ENCODE measurements around the gene SPATS2. TPM values are rescaled to one million over a fixed set of nuclear protein-coding genes. Genes with fewer than 3 reads are reported as not detected.

SPATS2 gene
- total RNA-seq, 1 experiment from 2014 or later: 74.2 TPM

GRCh38 chr12:49542592-49543160 lies 175.4 kb downstream of the SPATS2 start:
- no TSS peak for BruUV-seq (replicated peaks)
- Histone ChIP-seq H3K27ac (ENCODE audit: low read depth, low read length) (no peak overlapping the region), H2AFZ (ENCODE audit: low read depth, low read length, poor library complexity, severe bottlenecking) (no peak overlapping the region), H3K27me3 (ENCODE audit: insufficient read depth, low read length) (no peaks in the 10 kb centered on the region), H3K9me2 (ENCODE audit: insufficient read depth) (no peaks in the 10 kb centered on the region), H3K4me2 (ENCODE audit: low read length) (no peak overlapping the region), H3K9ac (ENCODE audit: low read length) (no peak overlapping the region), H3K9me3 (ENCODE audit: control insufficient read depth in 1 of 2, insufficient read depth in 1 of 2, low read depth in 1 of 2, low read length in 2 of 2) (no peaks in the 10 kb centered on the region), H3K4me1 (ENCODE audit: control insufficient read depth in 1 of 2, insufficient read depth in 2 of 2, low read length in 2 of 2) (peaks cover 16 to 27% of the 10 kb centered on the region in 2 experiments), H3K4me3 (replicated peaks in 1 of 2; ENCODE audit: low read depth in 1 of 2, low read length in 2 of 2) (no peak overlapping the region), H3K79me2 (ENCODE audit: insufficient read depth, low read length) (peaks cover 16% of the 10 kb centered on the region), H3K36me3 (ENCODE audit: control insufficient read depth in 1 of 2, insufficient read depth in 2 of 2, low read length in 2 of 2) (peaks cover 0 to 7% of the 10 kb centered on the region in 2 experiments; a peak in 2 of 4 replicates), H4K20me1 (ENCODE audit: insufficient read depth) (no peaks in the 10 kb centered on the region)
- ATAC-seq: no peak
- ChIA-PET CTCF (no interaction called here), RAD21 (ENCODE audit: low non-redundant PET in 1 of 2, low total read pairs in 2 of 2, uncharacterized antibody in 2 of 2, unreplicated experiment in 2 of 2) (no interaction called here), POLR2A (no interaction called here)
- no peak for DNase-seq (ENCODE audit: low read depth, low spot score)
- intact Hi-C loops (cut with micrococcal nuclease): no loop called here
- TF ChIP-seq ZBTB33 (IDR thresholded peaks at IDR 0.05; ENCODE audit: extremely low read depth, insufficient replicate concordance, low read length) (no peak), SRF (IDR thresholded peaks at IDR 0.05; ENCODE audit: low read depth) (no peak), ZFX (IDR thresholded peaks at IDR 0.05) (no peak), TCF7L2 (IDR thresholded peaks at IDR 0.05; ENCODE audit: borderline replicate concordance, extremely low read depth, insufficient read depth, insufficient read length) (no peak), YY1 (IDR thresholded peaks at IDR 0.05; ENCODE audit: extremely low read depth, insufficient replicate concordance, low read depth, low read length) (no peak), POLR2A (IDR thresholded peaks at IDR 0.05; ENCODE audit: borderline replicate concordance, extremely low read depth, insufficient read depth, insufficient read length) (no peak), JUND (IDR thresholded peaks at IDR 0.05) (no peak), EZH2phosphoT487 (IDR thresholded peaks at IDR 0.05; ENCODE audit: borderline replicate concordance) (no peak), SP1 (IDR thresholded peaks at IDR 0.05; ENCODE audit: low read depth) (no peak), EGR1 (IDR thresholded peaks at IDR 0.05; ENCODE audit: low read depth) (no peak), ATF3 (IDR thresholded peaks at IDR 0.05) (no peak), REST (IDR thresholded peaks at IDR 0.05; ENCODE audit: low read depth) (no peak), MAX (IDR thresholded peaks at IDR 0.05) (no peak)
